ENCODE measurements around the gene SLC50A1. TPM values are rescaled to one million over a fixed set of nuclear protein-coding genes. Genes with fewer than 3 reads are reported as not detected.

SLC50A1 gene
- total RNA-seq, 1 experiment from 2014 or later = 67.4 TPM

- ChIA-PET POLR2A (no interaction called here), CTCF (interaction anchor here (0.5 to 1.0 kb wide), 3 partner anchors 10 to 17 kb away, joined by 5 read pairs; no protein-coding TSS in a partner anchor)
- TF ChIP-seq, protein P1, sequence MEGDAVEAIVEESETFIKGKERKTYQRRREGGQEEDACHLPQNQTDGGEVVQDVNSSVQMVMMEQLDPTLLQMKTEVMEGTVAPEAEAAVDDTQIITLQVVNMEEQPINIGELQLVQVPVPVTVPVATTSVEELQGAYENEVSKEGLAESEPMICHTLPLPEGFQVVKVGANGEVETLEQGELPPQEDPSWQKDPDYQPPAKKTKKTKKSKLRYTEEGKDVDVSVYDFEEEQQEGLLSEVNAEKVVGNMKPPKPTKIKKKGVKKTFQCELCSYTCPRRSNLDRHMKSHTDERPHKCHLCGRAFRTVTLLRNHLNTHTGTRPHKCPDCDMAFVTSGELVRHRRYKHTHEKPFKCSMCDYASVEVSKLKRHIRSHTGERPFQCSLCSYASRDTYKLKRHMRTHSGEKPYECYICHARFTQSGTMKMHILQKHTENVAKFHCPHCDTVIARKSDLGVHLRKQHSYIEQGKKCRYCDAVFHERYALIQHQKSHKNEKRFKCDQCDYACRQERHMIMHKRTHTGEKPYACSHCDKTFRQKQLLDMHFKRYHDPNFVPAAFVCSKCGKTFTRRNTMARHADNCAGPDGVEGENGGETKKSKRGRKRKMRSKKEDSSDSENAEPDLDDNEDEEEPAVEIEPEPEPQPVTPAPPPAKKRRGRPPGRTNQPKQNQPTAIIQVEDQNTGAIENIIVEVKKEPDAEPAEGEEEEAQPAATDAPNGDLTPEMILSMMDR (IDR thresholded peaks at IDR 0.05) = no peak
- TF ChIP-seq TCF7L2 (IDR thresholded peaks at IDR 0.05; ENCODE audit: low read depth, low read length) = no peak
- no peak for TF ChIP-seq REST (IDR thresholded peaks at IDR 0.05; ENCODE audit: insufficient read depth in 1 of 2, low read depth in 2 of 2, low read length in 1 of 2)
- TF ChIP-seq SIN3A (IDR thresholded peaks at IDR 0.05; ENCODE audit: borderline replicate concordance, insufficient read depth, low read depth, low read length) = no peak
- no peak for TF ChIP-seq POLR2AphosphoS5 (IDR thresholded peaks at IDR 0.05; ENCODE audit: low read depth, low read length)
- intact Hi-C loops (cut with micrococcal nuclease; ENCODE audit: unreplicated experiment) (no loop called here), in situ Hi-C loops (cut with HindIII; ENCODE audit: low pct_unique_long_range_greater_than_20kb, low sequenced_read_pairs) (no loop called here)
- Histone ChIP-seq H3K4me1 (ENCODE audit: control insufficient read depth, insufficient read depth, low read length) (peaks cover 15% of the 10 kb centered on the region), H3K27me3 (ENCODE audit: control insufficient read depth, insufficient read depth, low read length) (no peaks in the 10 kb centered on the region), H3K27ac (ENCODE audit: low read length) (no peak overlapping the region), H3K9me3 (ENCODE audit: control insufficient read depth, insufficient read depth, low read depth, low read length) (no peaks in the 10 kb centered on the region), H3K36me3 (ENCODE audit: control insufficient read depth, insufficient read depth, low read length) (no peaks in the 10 kb centered on the region; the same call in 1 of the 2 replicates), H3K4me3 (ENCODE audit: low read depth in 2 of 2, low read length in 2 of 2) (no peak overlapping the region)
- BruUV-seq (replicated peaks) = no TSS peak
- DNase-seq (ENCODE audit: low read depth, low spot score) (no peak), ATAC-seq (no peak)
Measured at GRCh38 chr1:155177918-155178281, 42.2 kb downstream of the SLC50A1 start.

- ATAC-seq = no peak
Measured at GRCh38 chr1:155178441-155179111, 42.9 kb downstream of the SLC50A1 start.

More at GRCh38 chr1:155178441-155179111, 42.9 kb downstream of the SLC50A1 start:
- in situ Hi-C loops (cut with HindIII; ENCODE audit: low pct_unique_long_range_greater_than_20kb, low sequenced_read_pairs) = no loop called here
- ChIA-PET POLR2A (no interaction called here), CTCF (interaction anchor here (1.0 kb wide), 1 partner anchor 15 kb away, joined by 5 read pairs; no protein-coding TSS in a partner anchor)
- no TSS peak for BruUV-seq (replicated peaks)
- no peak overlapping the region for H3K4me3 ChIP-seq (ENCODE audit: low read depth in 2 of 2, low read length in 2 of 2)
- H3K27ac ChIP-seq (ENCODE audit: low read length) = no peak overlapping the region
- H3K9me3 ChIP-seq (ENCODE audit: control insufficient read depth, insufficient read depth, low read depth, low read length) = no peaks in the 10 kb centered on the region
- no peak for DNase-seq (ENCODE audit: low read depth, low spot score)
- no peaks in the 10 kb centered on the region for H3K36me3 ChIP-seq (ENCODE audit: control insufficient read depth, insufficient read depth, low read length)
- peaks cover 12% of the 10 kb centered on the region for H3K4me1 ChIP-seq (ENCODE audit: control insufficient read depth, insufficient read depth, low read length)
- no peaks in the 10 kb centered on the region for H3K27me3 ChIP-seq (ENCODE audit: control insufficient read depth, insufficient read depth, low read length)
- intact Hi-C loops (cut with micrococcal nuclease; ENCODE audit: unreplicated experiment) = no loop called here
- TF ChIP-seq TCF7L2 (IDR thresholded peaks at IDR 0.05; ENCODE audit: low read depth, low read length) (no peak), POLR2AphosphoS5 (IDR thresholded peaks at IDR 0.05; ENCODE audit: low read depth, low read length) (no peak), REST (IDR thresholded peaks at IDR 0.05; ENCODE audit: insufficient read depth in 1 of 2, low read depth in 2 of 2, low read length in 1 of 2) (no peak), SIN3A (IDR thresholded peaks at IDR 0.05; ENCODE audit: borderline replicate concordance, insufficient read depth, low read depth, low read length) (no peak)
- TF ChIP-seq, protein P1 (IDR thresholded peaks at IDR 0.05) = no peak

All from Panc1 (cell line).